GM12892 (cell line): ENCODE data around the gene HECW1.

ENCODE experiments used
- DNase-seq: peaks from one replicate; pipeline ENCODE4 v3.0.0; 2011; ENCODE audit not compliant: insufficient read length
- FAIRE-seq: peaks from 2 replicates; lab custom pipeline; 2011; peaks lifted over from hg19 to GRCh38; lab: Jason Lieb, UNC
- POLR2A ChIP-seq: IDR thresholded peaks from 2 replicates; pipeline ENCODE4 v1.6.1; 2011; ENCODE audit warnings: low read depth, low read length, control low read depth
- POLR2AphosphoS5 ChIP-seq: IDR thresholded peaks from 2 replicates; pipeline ENCODE4 v1.6.1; 2011; ENCODE audit warnings: low read depth, low read length, control low read depth
- TAF1 ChIP-seq: IDR thresholded peaks from 2 replicates; pipeline ENCODE4 v1.6.1; 2011; ENCODE audit warnings: low read depth, mild to moderate bottlenecking, control low read depth, low read length, borderline replicate concordance

HECW1 gene

GRCh38 chr7:43247757-43248156, 135.3 kb downstream of the HECW1 start:
- FAIRE-seq = no peak
- TF ChIP-seq POLR2A (no peak), POLR2AphosphoS5 (no peak), TAF1 (no peak)
- DNase-seq = no peak

- FAIRE-seq = no peak
- DNase-seq = no peak
Measured at GRCh38 chr7:43248553-43248952, 136.1 kb downstream of the HECW1 start.

GRCh38 chr7:43248961-43249822, 136.7 kb downstream of the HECW1 start:
- DNase-seq = no peak
- TF ChIP-seq POLR2AphosphoS5 = no peak
- no peak for TF ChIP-seq POLR2A
- TF ChIP-seq TAF1 = no peak
- FAIRE-seq = no peak

More at GRCh38 chr7:43248553-43248952, 136.1 kb downstream of the HECW1 start:
- TF ChIP-seq TAF1 = no peak
- TF ChIP-seq POLR2A = no peak
- no peak for TF ChIP-seq POLR2AphosphoS5

GRCh38 chr7:43249823-43250145, 137.3 kb downstream of the HECW1 start:
- TF ChIP-seq TAF1 (no peak), POLR2A (no peak), POLR2AphosphoS5 (no peak)
- DNase-seq (no peak), FAIRE-seq (no peak)

- peak; percentile 98 for FAIRE-seq
- no peak for TF ChIP-seq POLR2A
- TF ChIP-seq TAF1 = no peak
- no peak for TF ChIP-seq POLR2AphosphoS5
- DNase-seq = peak; percentile 21
Measured at GRCh38 chr7:43260980-43261878, 148.8 kb downstream of the HECW1 start.

- DNase-seq (no peak), FAIRE-seq (no peak)
- TF ChIP-seq POLR2AphosphoS5 = no peak
- no peak for TF ChIP-seq TAF1
- TF ChIP-seq POLR2A = no peak
Measured at GRCh38 chr7:43265139-43265538, 152.7 kb downstream of the HECW1 start.

GRCh38 chr7:43273939-43274719, 161.7 kb downstream of the HECW1 start:
- no peak for FAIRE-seq
- TF ChIP-seq TAF1 = no peak
- no peak for TF ChIP-seq POLR2AphosphoS5
- DNase-seq = no peak

GRCh38 chr7:43274752-43275151, 162.3 kb downstream of the HECW1 start:
- no peak for FAIRE-seq
- TF ChIP-seq POLR2AphosphoS5 (no peak), POLR2A (no peak)
- no peak for DNase-seq

- TF ChIP-seq POLR2AphosphoS5 = no peak
- no peak for TF ChIP-seq POLR2A
- TF ChIP-seq TAF1 = no peak
- DNase-seq (no peak), FAIRE-seq (no peak)
Measured at GRCh38 chr7:43276547-43276946, 164.1 kb downstream of the HECW1 start.

GRCh38 chr7:43278088-43278644, 165.7 kb downstream of the HECW1 start:
- no peak for FAIRE-seq
- TF ChIP-seq TAF1 (no peak), POLR2AphosphoS5 (no peak), POLR2A (no peak)

GRCh38 chr7:43281268-43281667, 168.8 kb downstream of the HECW1 start:
- TF ChIP-seq POLR2AphosphoS5 (no peak), TAF1 (no peak), POLR2A (no peak)
- DNase-seq (no peak), FAIRE-seq (no peak)

More at GRCh38 chr7:43278088-43278644, 165.7 kb downstream of the HECW1 start:
- no peak for DNase-seq
